Transverse colon (tissue), 4 donors: ENCODE data around the gene GIMAP8. TPM values are rescaled to one million over a fixed set of nuclear protein-coding genes. Genes with fewer than 3 reads are reported as not detected.
A peak's percentile ranks its signal among the peaks of the same experiment; 100 is the strongest.

Experiments
- DNase-seq: peaks from one replicate; pipeline ENCODE4 v3.0.0-alpha.2; 2019
- H3K27ac ChIP-seq, 4 donors: fragments of 200-600 bp; sonication (generic); 2 replicates each; pipeline ENCODE4 v1.5.1; 2016 to 2018; ENCODE audit warnings: inconsistent platforms in 4 of 4
- H3K27me3 ChIP-seq: fragments of 200-600 bp; sonication (generic); 2 replicates; pipeline ENCODE4 v1.5.1; 2017; ENCODE audit warnings: inconsistent platforms
- H3K36me3 ChIP-seq, 4 donors: fragments of 200-600 bp; sonication (generic); 2 replicates each; pipeline ENCODE4 v1.5.1; 2017 to 2019; ENCODE audit warnings: inconsistent platforms in 4 of 4
- H3K4me1 ChIP-seq, 4 donors: fragments of 200-600 bp; sonication (generic); 2 replicates each; pipeline ENCODE4 v1.5.1; 2017 to 2020; ENCODE audit warnings: inconsistent platforms in 4 of 4
- H3K4me3 ChIP-seq, 4 donors: fragments of 200-600 bp; sonication (generic); 1 replicate in 1 of 4; 2 replicates in 3 of 4; pipeline versions ENCODE4 v1.5.1 to v1.6.1; 2017 to 2019; ENCODE audit warnings: inconsistent platforms in 4 of 4
- H3K9me3 ChIP-seq, 2 donors: fragments of 200-600 bp; sonication (generic); 2 replicates each; pipeline ENCODE4 v1.5.1; 2017 to 2019; ENCODE audit warnings: inconsistent platforms in 2 of 2
- EP300 ChIP-seq: sonication (generic); formaldehyde crosslinking; IDR thresholded peaks from one replicate; pipeline ENCODE4 v1.6.1; 2017; ENCODE audit warnings: antibody characterized with exemption, low read depth
- POLR2A ChIP-seq: fragments of 450-650 bp; IDR thresholded peaks from one replicate; pipeline ENCODE4 v1.6.1; 2016; ENCODE audit warnings: antibody characterized with exemption, mild to moderate bottlenecking, moderate library complexity
- POLR2AphosphoS5 ChIP-seq, 3 donors: sonication (generic); formaldehyde crosslinking; IDR thresholded peaks; one replicate each; pipeline ENCODE4 v1.6.1; 2016; ENCODE audit warnings: antibody characterized with exemption in 3 of 3
- WGBS, 2 donors: methylation state at CpG; one replicate each; pipeline ENCODE4 v1.1.5; 2018; ENCODE audit warnings: low coverage in 1 of 2; 5-methylcytosine and 5-hydroxymethylcytosine counted together
- in situ Hi-C, 4 donors: fragments of 200-750 bp; cut with MboI; loops; one replicate each; pipeline versions ENCODE4 v1.15.0 to v1.15.1; 2017; ENCODE audit warnings: low sequenced_read_pairs in 3 of 4, low pct_ligation_motif_present in 1 of 4, low pct_unique_long_range_greater_than_20kb in 1 of 4
- intact Hi-C: fragments of 100-400 bp; cut with DNase I; formaldehyde crosslinking; loops from one replicate; pipeline ENCODE4 v1.15.1; 2023; ENCODE audit warnings: low total_unique reads
- total RNA-seq, 4 donors: library from RNA; depleted of rRNA; stranded (reverse); fragments of >200 nt; gene quantifications; one replicate each; pipeline ENCODE4 v1.1.0, GENCODE V29; 2016
- TF ChIP-seq, protein P1 (sequence below), 5 experiments: fragments of 200-600 bp in 3 of 5; fragments of 450-650 bp in 2 of 5; sonication (generic) in 3 of 5; IDR thresholded peaks; 1 replicate in 2 of 5; 2 replicates in 3 of 5; pipeline ENCODE4 v1.5.1; 2016 to 2017; ENCODE audit warnings: antibody characterized with exemption in 5 of 5, inconsistent platforms in 3 of 5, mild to moderate bottlenecking in 2 of 5, moderate library complexity in 1 of 5

Gene GIMAP8
- total RNA-seq, 4 donors from 2014 or later: 1.5 to 4.3 (median 2.9) TPM

DNA sequence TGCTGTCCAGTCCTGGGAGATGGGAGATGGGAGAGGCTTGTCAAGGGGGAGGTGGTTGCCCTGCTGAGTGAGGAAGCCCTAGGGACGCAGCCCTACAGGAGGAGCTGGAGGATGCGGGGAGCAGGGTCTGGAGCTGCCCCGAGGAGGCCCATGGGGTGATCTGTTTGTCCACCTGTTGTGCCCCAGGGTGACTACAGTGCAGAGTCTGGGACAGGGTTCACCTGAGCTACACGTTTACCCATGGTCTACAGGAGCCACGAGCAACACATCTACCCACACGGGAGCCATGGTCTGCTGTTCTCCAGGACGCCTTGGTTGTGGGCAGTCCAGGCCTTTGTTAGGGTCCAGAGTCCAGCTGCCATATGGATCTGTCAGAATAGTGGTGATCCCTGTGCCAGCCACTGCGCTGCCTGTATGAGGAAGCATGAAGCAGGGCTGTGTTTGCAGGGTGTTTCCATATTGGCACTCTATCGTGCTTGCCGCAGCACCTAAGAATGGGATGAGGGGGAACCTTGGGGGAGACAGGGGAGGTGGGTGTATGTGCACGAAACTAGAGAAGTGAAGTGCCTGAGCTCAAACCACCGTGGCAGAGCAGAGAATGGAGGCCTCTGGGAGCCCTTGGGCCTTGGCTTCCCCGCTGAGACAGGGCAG, 47.6 kb upstream of the GIMAP8 start:
- no peaks in the 10 kb centered on the region for H3K27me3 ChIP-seq
- intact Hi-C loops (no loop called here), in situ Hi-C loops (loop anchor here in 3 of 4 donors (25.0 kb wide), 1 partner anchor 90 kb away; the partner anchor contains the start of genes ACTR3C (in 3 of the 3) and LRRC61 (in 3 of the 3))
- no peak overlapping the region for H3K4me3 ChIP-seq
- H3K4me1 ChIP-seq: peaks cover 8 to 45% (median 41%) of the 10 kb centered on the region in 4 donors
- TF ChIP-seq POLR2A (peak; percentile 30), EP300 (no peak), POLR2AphosphoS5 (IDR thresholded peaks at IDR 0.05) (peak in 1 of 3 donors; percentile 49)
- TF ChIP-seq, protein P1, sequence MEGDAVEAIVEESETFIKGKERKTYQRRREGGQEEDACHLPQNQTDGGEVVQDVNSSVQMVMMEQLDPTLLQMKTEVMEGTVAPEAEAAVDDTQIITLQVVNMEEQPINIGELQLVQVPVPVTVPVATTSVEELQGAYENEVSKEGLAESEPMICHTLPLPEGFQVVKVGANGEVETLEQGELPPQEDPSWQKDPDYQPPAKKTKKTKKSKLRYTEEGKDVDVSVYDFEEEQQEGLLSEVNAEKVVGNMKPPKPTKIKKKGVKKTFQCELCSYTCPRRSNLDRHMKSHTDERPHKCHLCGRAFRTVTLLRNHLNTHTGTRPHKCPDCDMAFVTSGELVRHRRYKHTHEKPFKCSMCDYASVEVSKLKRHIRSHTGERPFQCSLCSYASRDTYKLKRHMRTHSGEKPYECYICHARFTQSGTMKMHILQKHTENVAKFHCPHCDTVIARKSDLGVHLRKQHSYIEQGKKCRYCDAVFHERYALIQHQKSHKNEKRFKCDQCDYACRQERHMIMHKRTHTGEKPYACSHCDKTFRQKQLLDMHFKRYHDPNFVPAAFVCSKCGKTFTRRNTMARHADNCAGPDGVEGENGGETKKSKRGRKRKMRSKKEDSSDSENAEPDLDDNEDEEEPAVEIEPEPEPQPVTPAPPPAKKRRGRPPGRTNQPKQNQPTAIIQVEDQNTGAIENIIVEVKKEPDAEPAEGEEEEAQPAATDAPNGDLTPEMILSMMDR (IDR thresholded peaks at IDR 0.05): peak in 2 of 5 experiments; percentile 27 to 28
- no peaks in the 10 kb centered on the region for H3K36me3 ChIP-seq
- peak overlapping the region; percentile 95 to 99 (median 98) for H3K27ac ChIP-seq
- 67 to 72% methylated on average over 2 to 13 of the region's 13 CpGs for WGBS, 2 donors
- no peaks in the 10 kb centered on the region for H3K9me3 ChIP-seq
- peak; percentile 70 for DNase-seq

DNA sequence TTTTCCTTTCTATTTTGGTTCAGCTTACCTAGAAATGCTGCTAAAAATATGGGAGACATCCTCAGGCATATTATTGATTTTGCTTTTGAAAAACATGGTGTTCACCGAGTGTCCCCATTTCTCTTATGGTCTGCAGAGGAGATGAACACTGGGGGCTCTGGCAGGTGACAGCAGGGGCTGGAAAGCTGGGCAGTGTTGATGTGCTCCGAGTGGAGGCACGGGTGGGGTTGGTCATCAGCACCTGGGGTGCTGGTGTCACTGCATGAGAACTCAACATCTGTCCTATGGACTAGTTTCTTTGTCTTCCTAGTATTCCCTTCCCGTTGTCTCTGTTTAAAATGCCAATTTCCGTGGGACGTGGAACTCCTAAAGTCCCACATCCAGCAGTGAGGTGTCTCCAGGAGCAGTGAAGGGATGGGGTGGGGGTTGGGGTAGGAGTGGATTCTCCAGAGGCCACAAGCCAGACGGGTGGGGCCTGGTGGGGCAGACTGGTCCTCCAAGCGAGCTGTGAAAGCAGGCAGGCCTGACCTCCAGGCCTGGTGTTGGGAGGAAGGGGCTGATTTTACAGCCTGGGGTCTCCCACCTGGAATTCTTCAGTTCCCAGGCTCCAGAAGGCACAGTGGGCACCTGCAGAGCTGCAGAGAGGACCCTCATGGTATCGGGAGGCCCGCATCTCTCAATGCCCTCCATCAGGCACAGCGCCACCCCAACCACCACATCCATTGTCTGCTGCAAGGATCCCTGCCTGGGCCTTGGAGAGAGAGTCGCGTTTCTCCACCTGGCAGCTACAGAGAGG, 46.9 kb upstream of the GIMAP8 start:
- H3K36me3 ChIP-seq: no peaks in the 10 kb centered on the region
- TF ChIP-seq EP300 (no peak), POLR2A (no peak), POLR2AphosphoS5 (IDR thresholded peaks at IDR 0.05) (no peak)
- TF ChIP-seq, protein P1 (IDR thresholded peaks at IDR 0.05): no peak
- intact Hi-C loops (no loop called here), in situ Hi-C loops (loop anchor here in 3 of 4 donors (25.0 kb wide), 1 partner anchor 91 kb away; the partner anchor contains the start of genes ACTR3C (in 3 of the 3) and LRRC61 (in 3 of the 3))
- H3K27ac ChIP-seq: peak overlapping the region; percentile 95 to 99 (median 98)
- DNase-seq: peak; percentile 15
- WGBS, 2 donors: 60 to 79% methylated on average over 4 to 13 of the region's 13 CpGs
- H3K4me3 ChIP-seq: no peak overlapping the region
- H3K27me3 ChIP-seq: no peaks in the 10 kb centered on the region
- H3K4me1 ChIP-seq: peaks cover 8 to 45% (median 41%) of the 10 kb centered on the region in 4 donors
- H3K9me3 ChIP-seq: no peaks in the 10 kb centered on the region

DNA sequence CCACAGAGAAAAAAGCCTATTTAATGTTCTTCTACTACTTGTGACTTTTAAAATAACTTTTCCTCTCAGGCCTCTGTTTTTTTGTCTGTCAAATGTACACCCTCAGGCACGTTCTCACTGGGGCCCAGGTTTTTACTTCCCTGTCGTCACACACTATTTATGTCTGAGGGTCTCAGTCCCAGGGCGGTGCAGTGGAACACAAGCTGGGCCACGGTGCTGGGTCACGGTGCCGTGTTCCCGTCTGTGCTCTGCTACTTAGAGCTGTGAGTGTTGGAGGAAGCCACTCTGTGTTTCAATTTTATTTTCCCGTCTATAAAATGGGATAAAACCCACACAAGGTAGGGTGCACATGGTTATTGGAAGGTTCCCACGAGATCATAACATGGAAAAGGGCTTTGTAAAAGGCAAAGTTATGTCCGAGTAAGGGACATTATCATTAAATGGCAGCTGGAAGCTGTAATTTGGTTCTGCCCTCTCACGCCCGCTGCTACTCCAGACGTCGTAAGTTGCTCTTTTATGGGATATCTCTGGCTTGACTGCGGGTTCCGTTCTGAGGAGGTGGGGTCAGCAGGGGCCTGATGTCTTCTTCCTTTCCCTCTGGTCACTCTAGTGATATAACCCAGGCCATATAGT, 46.1 kb upstream of the GIMAP8 start:
- H3K4me1 ChIP-seq: peaks cover 8 to 45% (median 41%) of the 10 kb centered on the region in 4 donors
- in situ Hi-C loops: loop anchor here in 3 of 4 donors (25.0 kb wide), 1 partner anchor 92 kb away; the partner anchor contains the start of genes ACTR3C (in 3 of the 3) and LRRC61 (in 3 of the 3)
- intact Hi-C loops: no loop called here
- H3K9me3 ChIP-seq: no peaks in the 10 kb centered on the region
- H3K36me3 ChIP-seq: no peaks in the 10 kb centered on the region
- DNase-seq: peak; percentile 15
- peak overlapping the region; percentile 95 to 99 (median 98) for H3K27ac ChIP-seq
- 22 to 25% methylated on average over 15 to 16 of the region's 16 CpGs for WGBS, 2 donors
- H3K4me3 ChIP-seq: peak overlapping the region; percentile 52 to 88 (median 63)
- H3K27me3 ChIP-seq: no peaks in the 10 kb centered on the region
- TF ChIP-seq POLR2A (no peak), EP300 (no peak), POLR2AphosphoS5 (IDR thresholded peaks at IDR 0.05) (no peak)
- TF ChIP-seq, protein P1 (IDR thresholded peaks at IDR 0.05): no peak
